ENCODE data around the gene ADGRV1. TPM values are rescaled to one million over a fixed set of nuclear protein-coding genes. Genes with fewer than 3 reads are reported as not detected.

The ADGRV1 gene
- total and polyA plus RNA-seq, 12 donors = 129 to 2,577 (median 695) TPM

- no peaks in the 10 kb centered on the region for H3K36me3 ChIP-seq (replicated peaks in 1 of 2)
- intact Hi-C loops (cut with DNase I) = loop anchor here in 1 of 2 donors (10.0 kb wide), 2 partner anchors 103 to 163 kb away; no protein-coding TSS in a partner anchor
- H3K27ac ChIP-seq = peak overlapping the region; percentile 32 to 84 (median 77)
- H3K9me3 ChIP-seq (replicated peaks in 1 of 3) = no peaks in the 10 kb centered on the region
- H3K4me3 ChIP-seq = no peak overlapping the region
- H3K27me3 ChIP-seq = no peaks in the 10 kb centered on the region
- 3 to 7% (median 4%) methylated on average over 4 of the region's 4 CpGs for WGBS, 4 donors
- peaks cover 17 to 32% of the 10 kb centered on the region in 2 donors for H3K4me1 ChIP-seq (replicated peaks in 1 of 2)
- TF ChIP-seq CTCF (IDR thresholded peaks at IDR 0.05) (peak; percentile 86 to 98 (median 88)), POLR2A (IDR thresholded peaks at IDR 0.05) (no peak)
- DNase-seq = peak; percentile 63 to 83 (median 80)
Measured at GRCh38 chr5:90932052-90932699, 373.6 kb downstream of the ADGRV1 start.

- peak overlapping the region; percentile 72 to 84 (median 80) for H3K27ac ChIP-seq
- H3K4me3 ChIP-seq = no peak overlapping the region
- H3K36me3 ChIP-seq (replicated peaks in 1 of 2) = no peaks in the 10 kb centered on the region
- DNase-seq = no peak
- TF ChIP-seq CTCF (IDR thresholded peaks at IDR 0.05) (no peak), POLR2A (IDR thresholded peaks at IDR 0.05) (no peak)
- no peaks in the 10 kb centered on the region for H3K9me3 ChIP-seq (replicated peaks in 1 of 3)
- intact Hi-C loops (cut with DNase I) = loop anchor here in 1 of 2 donors (10.0 kb wide), 2 partner anchors 102 to 162 kb away; no protein-coding TSS in a partner anchor
- no peaks in the 10 kb centered on the region for H3K27me3 ChIP-seq
- H3K4me1 ChIP-seq (replicated peaks in 1 of 2) = peaks cover 17 to 32% of the 10 kb centered on the region in 2 donors
Measured at GRCh38 chr5:90933298-90933697, 374.7 kb downstream of the ADGRV1 start.

- no peaks in the 10 kb centered on the region for H3K36me3 ChIP-seq (replicated peaks in 1 of 2)
- intact Hi-C loops (cut with DNase I) = loop anchor here in 1 of 2 donors (10.0 kb wide), 2 partner anchors 101 to 161 kb away; no protein-coding TSS in a partner anchor
- peak overlapping the region; percentile 72 to 84 (median 80) for H3K27ac ChIP-seq
- WGBS, 4 donors = 33 to 54% (median 39%) methylated on average over 5 of the region's 5 CpGs
- DNase-seq = peak; percentile 42 to 73 (median 66)
- peaks cover 22 to 39% of the 10 kb centered on the region in 2 donors for H3K4me1 ChIP-seq (replicated peaks in 1 of 2)
- TF ChIP-seq POLR2A (IDR thresholded peaks at IDR 0.05) (peak in 1 of 2 donors; percentile 22), CTCF (IDR thresholded peaks at IDR 0.05) (no peak)
- H3K4me3 ChIP-seq = no peak overlapping the region
- H3K9me3 ChIP-seq (replicated peaks in 1 of 3) = no peaks in the 10 kb centered on the region
- no peaks in the 10 kb centered on the region for H3K27me3 ChIP-seq
Measured at GRCh38 chr5:90934091-90934719, 375.6 kb downstream of the ADGRV1 start.

GRCh38 chr5:90934738-90935137 is 376.1 kb downstream of the ADGRV1 start:
- H3K4me3 ChIP-seq = no peak overlapping the region
- no peak for DNase-seq
- no peaks in the 10 kb centered on the region for H3K36me3 ChIP-seq (replicated peaks in 1 of 2)
- peak overlapping the region; percentile 72 to 84 (median 80) for H3K27ac ChIP-seq
- intact Hi-C loops (cut with DNase I) = loop anchor here in 1 of 2 donors (10.0 kb wide), 2 partner anchors 100 to 160 kb away; no protein-coding TSS in a partner anchor
- WGBS, 4 donors = 76 to 82% (median 78%) methylated on average over 2 of the region's 2 CpGs
- no peaks in the 10 kb centered on the region for H3K9me3 ChIP-seq (replicated peaks in 1 of 3)
- peaks cover 22 to 44% of the 10 kb centered on the region in 2 donors for H3K4me1 ChIP-seq (replicated peaks in 1 of 2)
- TF ChIP-seq CTCF (IDR thresholded peaks at IDR 0.05) (no peak), POLR2A (IDR thresholded peaks at IDR 0.05) (no peak)
- H3K27me3 ChIP-seq = no peaks in the 10 kb centered on the region
